Large intestine (tissue), 3 donors: ENCODE data around the gene RAB11B. TPM values are rescaled to one million over a fixed set of nuclear protein-coding genes. Genes with fewer than 3 reads are reported as not detected.
"Not testable (repeated sequence)": the region's sequence is repeated elsewhere in the genome, so short reads cannot be mapped to it uniquely, and the experiment has no call there.

Experiments
- DNase-seq, 2 donors: peaks; one replicate each; pipeline versions ENCODE4 v3.0.0 to v3.0.0-alpha.2; 2013
- H3K27ac ChIP-seq: one replicate; pipeline ENCODE4 v1.5.1; 2013; ENCODE audit warnings: low read length
- H3K27me3 ChIP-seq: 2 replicates; pipeline ENCODE4 v1.6.1; 2013; ENCODE audit warnings: low read length; ENCODE audit not compliant: control insufficient read depth, insufficient read depth
- H3K36me3 ChIP-seq: 2 replicates; pipeline ENCODE4 v1.6.1; 2013; ENCODE audit warnings: low read length; ENCODE audit not compliant: control insufficient read depth, insufficient read depth
- H3K4me1 ChIP-seq: one replicate; pipeline ENCODE4 v1.6.1; 2013; ENCODE audit warnings: low read length; ENCODE audit not compliant: control insufficient read depth, insufficient read depth
- H3K4me3 ChIP-seq: one replicate; pipeline ENCODE4 v1.5.1; 2013; ENCODE audit warnings: low read length
- H3K9me3 ChIP-seq: one replicate; pipeline ENCODE4 v1.6.1; 2013; ENCODE audit warnings: mild to moderate bottlenecking, low read depth, low read length, moderate library complexity; ENCODE audit not compliant: control insufficient read depth
- WGBS: methylation state at CpG from one replicate; pipeline ENCODE4 v1.1.5; 2013; ENCODE audit warnings: low lambda C conversion rate; ENCODE audit not compliant: insufficient coverage; 5-methylcytosine and 5-hydroxymethylcytosine counted together
- polyA plus RNA-seq: library from polyadenylated mRNA; unstranded; fragments of 120-200 nt; gene quantifications from one replicate; pipeline ENCODE4 v1.2.1, GENCODE V29; 2013

The RAB11B gene
- polyA plus RNA-seq, 1 donor: 96.4 TPM

GRCh38 chr19:8429826-8430225 is 39.7 kb downstream of the RAB11B start:
- no CpG with 5 or more reads among the region's 6 CpGs for WGBS
- peaks cover 4% of the 10 kb centered on the region for H3K36me3 ChIP-seq

GRCh38 chr19:8430650-8431049 is 40.5 kb downstream of the RAB11B start:
- H3K4me3 ChIP-seq: no peak overlapping the region
- H3K27me3 ChIP-seq: no peaks in the 10 kb centered on the region
- DNase-seq: no peak
- H3K9me3 ChIP-seq: peaks cover 4% of the 10 kb centered on the region
- peaks cover 4% of the 10 kb centered on the region for H3K36me3 ChIP-seq
- H3K4me1 ChIP-seq: no peaks in the 10 kb centered on the region
- no CpG with 5 or more reads among the region's 20 CpGs for WGBS
- H3K27ac ChIP-seq: no peak overlapping the region

More at GRCh38 chr19:8429826-8430225, 39.7 kb downstream of the RAB11B start:
- Histone ChIP-seq H3K27me3 (no peaks in the 10 kb centered on the region), H3K4me3 (no peak overlapping the region), H3K9me3 (peaks cover 4% of the 10 kb centered on the region), H3K4me1 (no peaks in the 10 kb centered on the region), H3K27ac (no peak overlapping the region)
- no peak for DNase-seq

GRCh38 chr19:8438236-8438635 is 48.1 kb downstream of the RAB11B start:
- H3K36me3 ChIP-seq: peaks cover 4% of the 10 kb centered on the region
- H3K27ac ChIP-seq: no peak overlapping the region
- no CpG with 5 or more reads among the region's 12 CpGs for WGBS
- DNase-seq: no peak
- H3K4me1 ChIP-seq: no peaks in the 10 kb centered on the region
- H3K9me3 ChIP-seq: no peaks in the 10 kb centered on the region
- H3K27me3 ChIP-seq: no peaks in the 10 kb centered on the region
- no peak overlapping the region for H3K4me3 ChIP-seq

DNA sequence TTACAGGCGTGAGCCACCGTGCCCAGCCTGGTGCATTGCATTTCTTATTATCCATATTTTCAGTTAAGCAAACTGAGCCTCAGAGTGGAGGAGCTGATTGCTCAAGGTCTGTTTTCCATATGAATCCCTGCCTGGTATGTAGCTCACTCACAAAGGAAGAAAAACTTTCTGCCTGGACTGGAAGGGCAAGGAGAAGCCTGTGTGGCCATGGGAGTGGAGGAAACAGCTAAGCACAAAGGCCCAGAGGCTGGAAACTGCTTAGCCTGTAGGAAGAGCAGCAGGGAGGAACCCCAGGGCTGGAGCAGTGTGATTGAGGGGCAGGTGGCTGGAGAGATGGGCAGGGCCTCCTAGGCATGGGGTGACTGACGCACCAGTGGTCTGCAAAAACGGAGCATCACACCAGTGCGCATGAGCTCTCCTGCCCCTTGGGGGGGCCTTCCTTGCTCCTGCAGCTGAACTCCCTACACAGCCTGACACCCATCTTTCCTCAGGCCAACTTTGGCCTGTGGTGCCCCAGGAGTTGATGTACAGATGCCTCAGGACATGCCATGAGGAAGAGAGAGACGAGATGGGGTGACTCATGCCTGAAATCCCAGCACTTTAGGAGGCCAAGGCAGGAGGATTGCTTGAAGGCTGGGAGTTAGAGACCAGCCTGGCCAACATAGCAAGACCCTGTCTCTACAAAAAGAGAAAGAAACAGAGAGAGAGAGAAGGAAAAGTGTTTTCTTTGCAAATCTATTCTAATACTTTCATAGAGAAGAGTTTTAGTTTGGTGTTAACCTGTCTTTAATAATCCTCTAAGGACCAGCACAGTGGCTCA is 51.8 kb downstream of the RAB11B start:
- Histone ChIP-seq H3K4me1 (peaks cover 6% of the 10 kb centered on the region), H3K27ac (no peak overlapping the region), H3K27me3 (no peaks in the 10 kb centered on the region), H3K4me3 (no peak overlapping the region), H3K36me3 (peaks cover 9% of the 10 kb centered on the region), H3K9me3 (no peaks in the 10 kb centered on the region)
- WGBS: no CpG with 5 or more reads among the region's 6 CpGs
- no peak for DNase-seq

DNA sequence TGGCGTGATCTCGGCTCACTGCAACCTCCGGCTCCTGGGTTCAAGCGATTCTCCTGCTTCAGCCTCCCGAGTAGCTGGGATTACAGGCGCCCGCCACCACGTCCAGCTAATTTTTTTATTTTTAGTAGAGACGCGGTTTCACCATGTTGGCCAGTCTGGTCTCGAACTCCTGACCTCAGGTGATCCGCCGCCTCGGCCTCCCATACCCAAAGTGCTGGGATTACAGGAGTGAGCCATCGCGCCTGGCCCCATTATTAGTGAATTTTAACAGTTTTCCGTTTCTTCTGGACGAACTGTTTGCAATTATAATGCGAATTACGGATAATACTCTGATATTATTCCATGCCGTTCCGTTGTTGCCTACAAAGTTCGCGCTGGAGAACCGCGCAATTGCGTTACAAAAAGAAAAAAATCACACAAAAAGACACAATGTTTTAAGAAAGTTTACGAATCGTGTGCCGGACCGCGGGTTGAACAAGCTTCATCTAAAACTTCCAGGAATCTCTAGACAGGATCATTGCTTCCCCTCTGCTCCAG is 54.0 kb downstream of the RAB11B start:
- DNase-seq, H3K9me3 ChIP-seq, H3K27me3 ChIP-seq: not testable (repeated sequence)
- H3K36me3 ChIP-seq: peaks cover 11% of the 10 kb centered on the region
- no CpG with 5 or more reads among the region's 32 CpGs for WGBS
- peak overlapping the region; percentile 83 for H3K27ac ChIP-seq
- peak overlapping the region; percentile 85 for H3K4me3 ChIP-seq
- H3K4me1 ChIP-seq: peaks cover 22% of the 10 kb centered on the region

DNA sequence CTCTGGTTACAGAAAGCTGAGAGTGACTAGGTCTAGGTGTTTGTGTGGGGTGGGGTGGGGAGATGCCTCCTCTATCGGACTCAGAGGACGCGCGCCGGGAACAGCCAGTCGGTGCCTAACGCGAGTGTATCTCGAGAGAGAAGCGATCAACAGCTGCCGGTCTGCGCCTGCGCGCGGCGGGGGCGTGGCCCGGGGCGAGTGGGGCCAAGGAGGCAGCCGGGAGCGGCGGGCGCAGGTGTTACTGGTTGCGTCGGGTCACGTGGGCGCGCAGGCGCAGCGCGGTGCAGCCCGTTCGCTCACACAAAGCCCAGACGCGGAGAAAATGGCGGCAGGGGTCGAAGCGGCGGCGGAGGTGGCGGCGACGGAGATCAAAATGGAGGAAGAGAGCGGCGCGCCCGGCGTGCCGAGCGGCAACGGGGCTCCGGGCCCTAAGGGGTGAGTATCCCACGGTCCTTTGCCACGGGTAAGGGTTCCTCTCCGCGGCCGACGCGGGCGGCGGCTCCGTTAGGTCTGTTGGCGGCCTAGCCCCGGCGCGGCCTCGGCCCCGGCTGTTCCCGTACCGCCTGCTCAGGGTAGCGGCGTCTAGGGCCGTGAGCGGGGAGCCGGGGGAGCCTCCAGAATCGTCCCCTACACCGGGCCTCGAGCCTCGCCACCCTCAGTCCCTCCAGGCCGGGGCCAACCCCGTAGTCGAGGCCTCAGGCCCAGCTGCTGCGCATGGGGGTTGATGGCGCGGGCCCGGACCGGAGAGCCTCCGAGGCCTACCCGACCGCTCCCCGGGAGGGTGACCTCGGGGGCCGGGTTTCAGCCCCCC is 54.7 kb downstream of the RAB11B start, which contains the start of gene HNRNPM:
Gene HNRNPM (plus strand): TSS at position 299 of the 811 bp plus-strand sequence. CDS start 24 bp downstream, at position 323.
- Histone ChIP-seq H3K36me3 (peaks cover 13% of the 10 kb centered on the region), H3K9me3 (no peaks in the 10 kb centered on the region), H3K4me1 (peaks cover 24% of the 10 kb centered on the region), H3K27ac (peak within 1 kb of the TSS; percentile 92), H3K27me3 (no peaks in the 10 kb centered on the region), H3K4me3 (peak within 1 kb of the TSS; percentile 85)
- WGBS: no CpG with 5 or more reads among the region's 93 CpGs
- peak; percentile 99 for DNase-seq

GRCh38 chr19:8445488-8446001 is 55.4 kb downstream of the RAB11B start:
- H3K4me1 ChIP-seq: peaks cover 28% of the 10 kb centered on the region
- WGBS: no CpG with 5 or more reads among the region's 45 CpGs
- H3K36me3 ChIP-seq: peaks cover 14% of the 10 kb centered on the region

GRCh38 chr19:8446061-8446709 is 56.0 kb downstream of the RAB11B start:
- no peak for DNase-seq
- peak overlapping the region; percentile 85 for H3K4me3 ChIP-seq
- peak overlapping the region; percentile 92 for H3K27ac ChIP-seq

More at GRCh38 chr19:8445488-8446001, 55.4 kb downstream of the RAB11B start:
- Histone ChIP-seq H3K27ac (peak overlapping the region; percentile 92), H3K4me3 (peak overlapping the region; percentile 85), H3K9me3 (no peaks in the 10 kb centered on the region), H3K27me3 (no peaks in the 10 kb centered on the region)
- DNase-seq: peak; percentile 33 to 58

GRCh38 chr19:8449830-8450229 is 59.7 kb downstream of the RAB11B start:
- H3K36me3 ChIP-seq: peaks cover 34% of the 10 kb centered on the region
- no CpG with 5 or more reads among the region's 8 CpGs for WGBS
- no peaks in the 10 kb centered on the region for H3K27me3 ChIP-seq
- H3K27ac ChIP-seq: no peak overlapping the region
- H3K9me3 ChIP-seq: no peaks in the 10 kb centered on the region
- H3K4me1 ChIP-seq: peaks cover 38% of the 10 kb centered on the region
- DNase-seq: no peak
- no peak overlapping the region for H3K4me3 ChIP-seq

More at GRCh38 chr19:8446061-8446709, 56.0 kb downstream of the RAB11B start:
- no peaks in the 10 kb centered on the region for H3K9me3 ChIP-seq
- WGBS: 17% methylated on average over 1 of the region's 16 CpGs
- peaks cover 14% of the 10 kb centered on the region for H3K36me3 ChIP-seq
- peaks cover 30% of the 10 kb centered on the region for H3K4me1 ChIP-seq
- H3K27me3 ChIP-seq: no peaks in the 10 kb centered on the region
